ENCODE results near the gene SUSD1.

The SUSD1 gene

GRCh38 chr9:112174965-112175795, at the start of gene SUSD1:
Gene SUSD1 (minus strand): TSS chr9:112175297. CDS start chr9:112175235, 62 bp downstream.
- TF ChIP-seq, protein P1, sequence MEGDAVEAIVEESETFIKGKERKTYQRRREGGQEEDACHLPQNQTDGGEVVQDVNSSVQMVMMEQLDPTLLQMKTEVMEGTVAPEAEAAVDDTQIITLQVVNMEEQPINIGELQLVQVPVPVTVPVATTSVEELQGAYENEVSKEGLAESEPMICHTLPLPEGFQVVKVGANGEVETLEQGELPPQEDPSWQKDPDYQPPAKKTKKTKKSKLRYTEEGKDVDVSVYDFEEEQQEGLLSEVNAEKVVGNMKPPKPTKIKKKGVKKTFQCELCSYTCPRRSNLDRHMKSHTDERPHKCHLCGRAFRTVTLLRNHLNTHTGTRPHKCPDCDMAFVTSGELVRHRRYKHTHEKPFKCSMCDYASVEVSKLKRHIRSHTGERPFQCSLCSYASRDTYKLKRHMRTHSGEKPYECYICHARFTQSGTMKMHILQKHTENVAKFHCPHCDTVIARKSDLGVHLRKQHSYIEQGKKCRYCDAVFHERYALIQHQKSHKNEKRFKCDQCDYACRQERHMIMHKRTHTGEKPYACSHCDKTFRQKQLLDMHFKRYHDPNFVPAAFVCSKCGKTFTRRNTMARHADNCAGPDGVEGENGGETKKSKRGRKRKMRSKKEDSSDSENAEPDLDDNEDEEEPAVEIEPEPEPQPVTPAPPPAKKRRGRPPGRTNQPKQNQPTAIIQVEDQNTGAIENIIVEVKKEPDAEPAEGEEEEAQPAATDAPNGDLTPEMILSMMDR (IDR thresholded peaks at IDR 0.05; ENCODE audit: low read depth, low read length), result no peak
- H3K4me3 ChIP-seq (ENCODE audit: low read depth, low read length), result peak within 1 kb of the TSS; percentile 47
- DNase-seq (ENCODE audit: low read depth, low spot score), result no peak
- in situ Hi-C loops (cut with HindIII; ENCODE audit: low sequenced_read_pairs), result no loop called here

- no peak overlapping the region for H3K4me3 ChIP-seq (ENCODE audit: low read depth, low read length)
- in situ Hi-C loops (cut with HindIII; ENCODE audit: low sequenced_read_pairs), result no loop called here
- TF ChIP-seq, protein P1 (IDR thresholded peaks at IDR 0.05; ENCODE audit: low read depth, low read length), result no peak
- peak; percentile 51 for DNase-seq (ENCODE audit: low read depth, low spot score)
Measured at GRCh38 chr9:112224401-112225289, 49.5 kb upstream of the SUSD1 start.

DNA sequence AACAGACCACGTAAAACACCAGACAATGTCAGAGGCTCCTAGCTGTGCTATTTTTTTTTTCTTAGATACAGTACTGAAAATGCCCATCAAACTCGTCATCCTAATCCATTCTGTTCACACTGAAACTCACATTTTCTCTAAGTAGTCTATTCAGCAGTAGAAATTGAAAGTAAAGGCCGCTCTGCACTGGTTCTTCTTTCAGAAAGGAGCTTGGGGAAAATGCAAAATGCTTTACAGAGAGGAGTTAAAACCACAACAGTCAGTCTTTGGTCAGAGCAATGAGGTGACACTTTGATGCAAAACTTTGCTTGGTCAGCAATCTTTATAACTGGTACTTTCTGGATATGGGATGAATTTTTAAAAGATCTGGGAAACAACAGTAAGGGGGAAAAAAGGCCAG, 43.8 kb upstream of the SUSD1 start:
- H3K4me3 ChIP-seq (ENCODE audit: low read depth, low read length), result no peak overlapping the region
- in situ Hi-C loops (cut with HindIII; ENCODE audit: low sequenced_read_pairs), result no loop called here
- DNase-seq (ENCODE audit: low read depth, low spot score), result no peak
- TF ChIP-seq, protein P1 (IDR thresholded peaks at IDR 0.05; ENCODE audit: low read depth, low read length), result no peak

- TF ChIP-seq, protein P1 (IDR thresholded peaks at IDR 0.05; ENCODE audit: low read depth, low read length), result no peak
- in situ Hi-C loops (cut with HindIII; ENCODE audit: low sequenced_read_pairs), result no loop called here
- no peak for DNase-seq (ENCODE audit: low read depth, low spot score)
- H3K4me3 ChIP-seq (ENCODE audit: low read depth, low read length), result no peak overlapping the region
Measured at GRCh38 chr9:112212926-112213325, 37.8 kb upstream of the SUSD1 start.

- no peak for DNase-seq (ENCODE audit: low read depth, low spot score)
- in situ Hi-C loops (cut with HindIII; ENCODE audit: low sequenced_read_pairs), result no loop called here
- TF ChIP-seq, protein P1 (IDR thresholded peaks at IDR 0.05; ENCODE audit: low read depth, low read length), result no peak
- H3K4me3 ChIP-seq (ENCODE audit: low read depth, low read length), result no peak overlapping the region
Measured at GRCh38 chr9:112207451-112207850, 32.4 kb upstream of the SUSD1 start.

DNA sequence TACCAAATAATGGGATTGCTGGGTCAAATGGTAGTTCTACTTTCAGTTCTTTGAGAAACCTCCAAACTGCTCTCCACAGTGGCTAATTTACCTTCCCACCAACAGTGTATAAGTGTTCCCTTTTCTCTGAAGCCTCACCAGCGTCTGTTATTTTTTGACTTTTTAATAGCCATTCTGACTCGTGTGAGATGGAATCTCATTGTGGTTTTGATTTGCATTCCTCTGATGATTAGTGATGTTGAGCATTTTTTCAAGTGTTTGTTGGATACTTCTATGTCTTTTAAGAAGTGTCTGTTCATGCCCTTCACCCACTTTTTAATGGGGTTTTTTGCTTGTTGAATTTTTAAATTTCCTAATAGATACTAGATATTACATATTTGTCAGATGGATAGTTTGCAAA, 28.4 kb upstream of the SUSD1 start:
- in situ Hi-C loops (cut with HindIII; ENCODE audit: low sequenced_read_pairs), result no loop called here
- DNase-seq (ENCODE audit: low read depth, low spot score), result peak; percentile 74
- TF ChIP-seq, protein P1 (IDR thresholded peaks at IDR 0.05; ENCODE audit: low read depth, low read length), result no peak
- H3K4me3 ChIP-seq (ENCODE audit: low read depth, low read length), result no peak overlapping the region
